Calu3 (cell line): ENCODE results near the gene TMEM150C. TPM values are rescaled to one million over a fixed set of nuclear protein-coding genes. Genes with fewer than 3 reads are reported as not detected.
A peak's percentile ranks its signal among the peaks of the same experiment; 100 is the strongest.

Source experiments
- BruUV-seq: library from RNA; stranded (reverse); fragments of 400-500 nt; replicated peaks from 2 replicates; lab custom pipeline; 2021; lab: Mats Ljungman, UMichigan
- CTCF ChIA-PET: fragments of 300-600 bp; sonication (Branson Sonifier 250); formaldehyde crosslinking; loops from one replicate; lab custom pipeline; 2022; ENCODE audit warnings: antibody characterized with exemption; lab: Charles Lee
- DNase-seq: peaks from one replicate; pipeline ENCODE4 v3.0.0; 2022
- H3K27ac Mint-ChIP-seq: one replicate; pipeline ENCODE4 v1.8.0; 2022; ENCODE audit warnings: mixed read lengths; ENCODE audit not compliant: unreplicated experiment
- H3K27me3 Mint-ChIP-seq: one replicate; pipeline ENCODE4 v1.8.0; 2022; ENCODE audit warnings: mixed read lengths; ENCODE audit not compliant: unreplicated experiment
- H3K36me3 Mint-ChIP-seq: one replicate; pipeline ENCODE4 v1.8.0; 2022; ENCODE audit warnings: mild to moderate bottlenecking, moderate library complexity, mixed read lengths; ENCODE audit not compliant: insufficient read depth, unreplicated experiment
- H3K4me1 Mint-ChIP-seq: one replicate; pipeline ENCODE4 v1.8.0; 2022; ENCODE audit warnings: mild to moderate bottlenecking, low read depth, mixed read lengths; ENCODE audit not compliant: unreplicated experiment
- H3K4me3 Mint-ChIP-seq: one replicate; pipeline ENCODE4 v1.8.0; 2022; ENCODE audit warnings: mild to moderate bottlenecking, low read depth, moderate library complexity, mixed read lengths; ENCODE audit not compliant: unreplicated experiment
- H3K9me3 Mint-ChIP-seq: one replicate; pipeline ENCODE4 v1.8.0; 2022; ENCODE audit warnings: low read depth, mixed read lengths; ENCODE audit not compliant: unreplicated experiment
- intact Hi-C: fragments of 100-400 bp; cut with micrococcal nuclease; formaldehyde crosslinking; loops from one replicate; pipeline ENCODE4 v1.10.0; 2022; ENCODE audit not compliant: unreplicated experiment
- total RNA-seq: library from RNA; stranded (reverse); gene quantifications from 2 replicates; pipeline ENCODE4 v1.2.3, GENCODE V29; 2022
- TF ChIP-seq, protein P1 (sequence below): fragments of 200-600 bp; IDR thresholded peaks from one replicate; pipeline ENCODE4 v1.8.0; 2022; ENCODE audit warnings: antibody characterized with exemption; ENCODE audit not compliant: unreplicated experiment

TMEM150C gene
- total RNA-seq, 1 experiment from 2014 or later: 1.4 TPM

DNA sequence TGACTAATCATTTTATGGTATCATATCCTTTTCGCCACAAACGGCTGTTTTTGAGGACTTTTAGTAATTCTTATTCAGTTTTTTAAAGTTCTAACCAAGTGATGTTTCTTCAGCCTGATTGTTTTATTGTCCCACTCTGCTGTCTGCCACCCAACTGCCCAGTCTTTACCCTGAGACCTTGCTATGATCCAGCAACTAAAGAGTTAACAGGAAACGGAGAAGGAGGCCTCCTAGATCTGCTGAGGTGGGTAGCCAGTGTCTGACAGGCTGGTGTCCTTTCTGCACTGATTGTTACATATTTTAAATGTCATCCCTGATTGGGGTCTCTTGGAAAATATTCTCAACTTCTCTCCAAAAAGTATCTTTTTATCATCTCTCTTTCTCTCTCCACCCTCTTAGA lies 7.9 kb upstream of the TMEM150C start:
- no peaks in the 10 kb centered on the region for H3K4me1 Mint-ChIP-seq
- H3K27ac Mint-ChIP-seq: no peak overlapping the region
- no peaks in the 10 kb centered on the region for H3K9me3 Mint-ChIP-seq
- CTCF ChIA-PET: no interaction called here
- intact Hi-C loops: no loop called here
- H3K36me3 Mint-ChIP-seq: no peaks in the 10 kb centered on the region
- TF ChIP-seq, protein P1, sequence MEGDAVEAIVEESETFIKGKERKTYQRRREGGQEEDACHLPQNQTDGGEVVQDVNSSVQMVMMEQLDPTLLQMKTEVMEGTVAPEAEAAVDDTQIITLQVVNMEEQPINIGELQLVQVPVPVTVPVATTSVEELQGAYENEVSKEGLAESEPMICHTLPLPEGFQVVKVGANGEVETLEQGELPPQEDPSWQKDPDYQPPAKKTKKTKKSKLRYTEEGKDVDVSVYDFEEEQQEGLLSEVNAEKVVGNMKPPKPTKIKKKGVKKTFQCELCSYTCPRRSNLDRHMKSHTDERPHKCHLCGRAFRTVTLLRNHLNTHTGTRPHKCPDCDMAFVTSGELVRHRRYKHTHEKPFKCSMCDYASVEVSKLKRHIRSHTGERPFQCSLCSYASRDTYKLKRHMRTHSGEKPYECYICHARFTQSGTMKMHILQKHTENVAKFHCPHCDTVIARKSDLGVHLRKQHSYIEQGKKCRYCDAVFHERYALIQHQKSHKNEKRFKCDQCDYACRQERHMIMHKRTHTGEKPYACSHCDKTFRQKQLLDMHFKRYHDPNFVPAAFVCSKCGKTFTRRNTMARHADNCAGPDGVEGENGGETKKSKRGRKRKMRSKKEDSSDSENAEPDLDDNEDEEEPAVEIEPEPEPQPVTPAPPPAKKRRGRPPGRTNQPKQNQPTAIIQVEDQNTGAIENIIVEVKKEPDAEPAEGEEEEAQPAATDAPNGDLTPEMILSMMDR: no peak
- no peak overlapping the region for H3K4me3 Mint-ChIP-seq
- BruUV-seq: no TSS peak
- no peak for DNase-seq
- H3K27me3 Mint-ChIP-seq: peaks cover 21% of the 10 kb centered on the region

DNA sequence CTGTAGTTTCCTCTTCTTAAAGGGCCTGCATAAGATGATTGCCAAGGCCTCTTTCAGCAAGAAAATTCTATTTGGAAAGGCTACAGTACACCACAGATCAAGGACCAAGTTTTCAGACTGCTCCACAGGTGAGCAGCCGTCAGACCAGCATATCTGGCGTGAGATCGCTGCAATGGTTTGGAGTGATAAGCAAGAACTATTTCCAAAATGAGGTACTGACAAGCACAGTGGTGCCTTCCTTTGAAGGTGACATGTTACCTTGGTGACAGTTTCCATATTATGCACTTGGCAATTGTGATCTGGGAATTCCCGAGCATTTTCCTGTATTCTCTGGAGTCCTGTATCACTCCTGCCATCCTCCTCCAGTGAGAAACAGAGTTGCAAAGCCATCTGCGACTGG lies 7.3 kb upstream of the TMEM150C start:
- TF ChIP-seq, protein P1: no peak
- intact Hi-C loops: no loop called here
- no peaks in the 10 kb centered on the region for H3K36me3 Mint-ChIP-seq
- H3K4me1 Mint-ChIP-seq: no peaks in the 10 kb centered on the region
- H3K27ac Mint-ChIP-seq: no peak overlapping the region
- no TSS peak for BruUV-seq
- H3K4me3 Mint-ChIP-seq: no peak overlapping the region
- no peaks in the 10 kb centered on the region for H3K9me3 Mint-ChIP-seq
- CTCF ChIA-PET: no interaction called here
- DNase-seq: no peak
- H3K27me3 Mint-ChIP-seq: peaks cover 21% of the 10 kb centered on the region

DNA sequence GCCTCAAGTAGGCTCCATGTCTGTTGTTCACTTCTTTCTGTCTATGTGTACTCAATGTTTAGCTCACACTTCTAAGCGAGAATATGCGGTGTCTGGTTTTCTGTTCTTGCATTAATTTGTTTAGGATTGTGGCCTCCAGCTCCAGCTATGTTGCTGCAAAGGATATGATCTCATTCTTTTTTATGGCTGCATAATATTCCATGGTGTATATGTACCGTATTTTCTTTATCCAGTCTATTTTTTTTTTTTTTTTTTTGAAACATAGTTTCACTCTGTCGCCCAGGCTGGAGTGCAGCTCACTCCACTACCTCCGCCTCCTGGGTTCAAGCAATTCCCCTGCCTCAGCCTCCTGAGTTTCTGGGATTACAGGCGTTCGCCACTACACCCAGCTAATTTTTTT lies 5.7 kb upstream of the TMEM150C start:
- no peak for DNase-seq
- CTCF ChIA-PET: no interaction called here
- Mint-ChIP-seq H3K9me3 (no peaks in the 10 kb centered on the region), H3K4me3 (no peak overlapping the region), H3K4me1 (no peaks in the 10 kb centered on the region), H3K27ac (no peak overlapping the region), H3K27me3 (peaks cover 38% of the 10 kb centered on the region), H3K36me3 (peaks cover 2% of the 10 kb centered on the region)
- BruUV-seq: no TSS peak
- intact Hi-C loops: no loop called here
- TF ChIP-seq, protein P1: no peak

DNA sequence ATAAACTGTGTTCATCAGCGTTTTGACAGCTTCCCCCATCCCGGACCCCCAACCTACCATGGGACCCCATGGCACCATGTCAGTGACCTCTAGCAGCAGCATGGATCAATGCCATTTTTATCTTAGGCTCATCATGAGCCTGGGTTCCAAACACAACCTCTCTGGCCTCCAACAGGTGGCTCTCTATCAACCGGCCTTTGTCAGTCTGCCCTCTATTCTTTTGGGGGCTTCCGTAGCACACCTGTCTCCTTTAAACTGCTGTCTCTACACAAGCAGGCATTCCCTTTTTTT lies 721 bp upstream of the TMEM150C start:
- no peak for DNase-seq
- BruUV-seq: no TSS peak
- Mint-ChIP-seq H3K9me3 (no peaks in the 10 kb centered on the region), H3K36me3 (peaks cover 14% of the 10 kb centered on the region), H3K27me3 (peaks cover 18% of the 10 kb centered on the region), H3K4me3 (peak overlapping the region; percentile 69), H3K4me1 (no peaks in the 10 kb centered on the region), H3K27ac (peak overlapping the region; percentile 12)
- intact Hi-C loops: no loop called here
- TF ChIP-seq, protein P1: no peak
- CTCF ChIA-PET: no interaction called here
